BJ (cell line): ENCODE results near the gene ZNF503. TPM values are rescaled to one million over a fixed set of nuclear protein-coding genes. Genes with fewer than 3 reads are reported as not detected.

Experiments
- CTCF ChIA-PET: fragments of 350-600 bp; formaldehyde crosslinking; extraction: SDS; loops from one replicate; lab custom pipeline; 2021; ENCODE audit warnings: antibody characterized with exemption, inconsistent platforms; lab: Yijun Ruan, JAX
- POLR2A ChIA-PET: fragments of 300-600 bp; sonication (Branson Sonifier 250); formaldehyde crosslinking; extraction: SDS; loops from one replicate; lab custom pipeline; 2021; ENCODE audit warnings: antibody characterized with exemption; lab: Charles Lee
- DNase-seq: peaks from one replicate; pipeline ENCODE4 v3.0.0-alpha.2; 2011; ENCODE audit warnings: low read depth
- H3K27me3 ChIP-seq: 2 replicates; pipeline ENCODE4 v1.6.0; 2011; ENCODE audit warnings: low read length; ENCODE audit not compliant: control insufficient read depth, insufficient read depth
- H3K36me3 ChIP-seq: 2 replicates; pipeline ENCODE4 v1.5.1; 2011; ENCODE audit warnings: low read length; ENCODE audit not compliant: control insufficient read depth, insufficient read depth
- H3K4me3 ChIP-seq: 2 replicates; pipeline ENCODE4 v1.5.1; 2011; ENCODE audit warnings: low read depth, mild to moderate bottlenecking, control low read depth, low read length
- CTCF ChIP-seq: IDR thresholded peaks from 2 replicates; pipeline ENCODE4 v1.5.1; 2011; ENCODE audit warnings: low read depth, mild to moderate bottlenecking, control low read depth, inconsistent platforms, low read length, moderate library complexity; ENCODE audit not compliant: insufficient read depth
- polyA plus RNA-seq: library from polyadenylated mRNA; depleted of rRNA; stranded (reverse); fragments of >200 nt; gene quantifications from 2 replicates; pipeline ENCODE4 v1.2.3, GENCODE V29; 2011

The ZNF503 gene
- polyA plus RNA-seq, 1 experiment, result 0.45 TPM

GRCh38 chr10:75428434-75429158 is 27.0 kb upstream of the ZNF503 start:
- ChIA-PET POLR2A (no interaction called here), CTCF (no interaction called here)
- TF ChIP-seq CTCF, result no peak
- Histone ChIP-seq H3K36me3 (no peaks in the 10 kb centered on the region), H3K4me3 (no peak overlapping the region), H3K27me3 (peaks cover 6% of the 10 kb centered on the region)
- DNase-seq, result no peak

- H3K4me3 ChIP-seq, result no peak overlapping the region
- H3K36me3 ChIP-seq, result no peaks in the 10 kb centered on the region
- peaks cover 3% of the 10 kb centered on the region for H3K27me3 ChIP-seq
- ChIA-PET POLR2A (no interaction called here), CTCF (no interaction called here)
- no peak for TF ChIP-seq CTCF
- no peak for DNase-seq
Measured at GRCh38 chr10:75427951-75428350, 26.4 kb upstream of the ZNF503 start.

GRCh38 chr10:75426880-75427279 is 25.3 kb upstream of the ZNF503 start:
- no peak for DNase-seq
- Histone ChIP-seq H3K27me3 (peaks cover 3% of the 10 kb centered on the region), H3K36me3 (no peaks in the 10 kb centered on the region), H3K4me3 (no peak overlapping the region)
- ChIA-PET POLR2A (no interaction called here), CTCF (no interaction called here)
- TF ChIP-seq CTCF, result no peak

- DNase-seq, result no peak
- Histone ChIP-seq H3K4me3 (no peak overlapping the region), H3K27me3 (no peaks in the 10 kb centered on the region; the same call in 1 of the 2 replicates), H3K36me3 (no peaks in the 10 kb centered on the region)
- CTCF ChIA-PET, result interaction anchor here (0.6 to 1.5 kb wide), 3 partner anchors 10 to 12 kb away, joined by 3 to 7 read pairs (median 3); no protein-coding TSS in a partner anchor
- TF ChIP-seq CTCF, result no peak
- POLR2A ChIA-PET, result no interaction called here
Measured at GRCh38 chr10:75425291-75426079, 23.9 kb upstream of the ZNF503 start.

GRCh38 chr10:75424571-75424970 is 23.0 kb upstream of the ZNF503 start:
- Histone ChIP-seq H3K27me3 (no peaks in the 10 kb centered on the region; the same call in 1 of the 2 replicates), H3K4me3 (no peak overlapping the region), H3K36me3 (no peaks in the 10 kb centered on the region)
- ChIA-PET POLR2A (no interaction called here), CTCF (interaction anchor here (0.6 to 1.5 kb wide), 2 partner anchors 10 to 11 kb away, joined by 3 to 7 read pairs; no protein-coding TSS in a partner anchor)
- no peak for TF ChIP-seq CTCF
- no peak for DNase-seq
